Right lobe of liver (tissue), 6 donors: ENCODE measurements around the gene RASGRP2. TPM values are rescaled to one million over a fixed set of nuclear protein-coding genes. Genes with fewer than 3 reads are reported as not detected.

Source experiments
- ATAC-seq, 4 donors: fragments of 200-7000 bp; cut with Tn5 transposase; one replicate each; pipeline ENCODE4 v1.9.1; 2020; ENCODE audit warnings: mild to moderate bottlenecking in 4 of 4, moderate library complexity in 4 of 4
- DNase-seq, 3 donors: peaks; one replicate each; pipeline ENCODE4 v3.0.0-alpha.2; 2020
- H3K27ac ChIP-seq, 3 donors: fragments of 200-600 bp; one replicate each; pipeline ENCODE4 v1.8.0; 2022
- H3K27me3 ChIP-seq, 2 donors: fragments of 200-600 bp; one replicate each; pipeline ENCODE4 v1.8.0; 2022
- H3K36me3 ChIP-seq, 4 donors: fragments of 200-600 bp; sonication (generic) in 1 of 4; one replicate each; pipeline versions ENCODE4 v1.5.1 to v1.8.0; 2017 to 2022; ENCODE audit warnings: control low read depth in 1 of 4
- H3K4me1 ChIP-seq, 4 donors: fragments of 200-600 bp; sonication (generic) in 1 of 4; one replicate each; pipeline versions ENCODE4 v1.5.1 to v1.8.0; 2017 to 2022; ENCODE audit warnings: control low read depth in 1 of 4
- H3K4me3 ChIP-seq, 3 donors: fragments of 200-600 bp; one replicate each; pipeline ENCODE4 v1.8.0; 2022
- H3K9me3 ChIP-seq, 4 donors: fragments of 200-600 bp; sonication (generic) in 1 of 4; one replicate each; pipeline versions ENCODE4 v1.5.1 to v1.8.0; 2017 to 2022; ENCODE audit warnings: control low read depth in 1 of 4
- CTCF ChIP-seq, 4 donors: fragments of 200-600 bp in 3 of 4; fragments of 450-650 bp in 1 of 4; IDR thresholded peaks; one replicate each; pipeline versions ENCODE4 v1.5.1 to v1.8.0; 2016 to 2022; ENCODE audit warnings: antibody characterized with exemption in 4 of 4, mild to moderate bottlenecking in 2 of 4
- POLR2A ChIP-seq: fragments of 450-650 bp; IDR thresholded peaks from one replicate; pipeline ENCODE4 v1.6.1; 2017; ENCODE audit warnings: antibody characterized with exemption, mild to moderate bottlenecking
- WGBS: methylation state at CpG from one replicate; pipeline ENCODE4 v1.1.6; 2018; ENCODE audit warnings: low coverage, low lambda C conversion rate; ENCODE audit not compliant: insufficient coverage; ENCODE audit errors: missing lambda C conversion rate; 5-methylcytosine and 5-hydroxymethylcytosine counted together
- intact Hi-C, 2 donors: fragments of 100-400 bp; cut with DNase I; formaldehyde crosslinking; loops; one replicate each; pipeline versions ENCODE4 v1.11.2 to v1.14.1; 2022
- total RNA-seq, 6 experiments: library from RNA; depleted of rRNA in 2 of 6; stranded (reverse); fragments of >200 nt in 2 of 6; fragmentation: NEBNext Ultra II Directional in 3 of 6; extraction: Animal tissue kit (Norgen Biotek cat#: 25700) in 3 of 6; gene quantifications; one replicate each; pipeline versions ENCODE4 v1.1.0 to v1.2.4, GENCODE V29; 2016 to 2023
- donor health status: DM: no; HTN: yes; CAD: no.
- donor health status: DM: no; HTN: no; CAD: no.
- donor health status: DM: no; HTN: no; CAD: no.
- donor health status: DM: no; HTN: yes; CAD: no.
- donor health status: DM: no; HTN: yes; CAD: no.

The RASGRP2 gene
- total RNA-seq, 6 experiments from 2014 or later = 1.6 to 8.1 (median 3.2) TPM

- WGBS = 49% methylated on average over 8 of the region's 21 CpGs
- DNase-seq (no peak), ATAC-seq (no peak)
- no peaks in the 10 kb centered on the region for H3K9me3 ChIP-seq
- H3K27ac ChIP-seq = no peak overlapping the region
- no peaks in the 10 kb centered on the region for H3K36me3 ChIP-seq
- H3K4me1 ChIP-seq = no peaks in the 10 kb centered on the region
- intact Hi-C loops = no loop called here
- TF ChIP-seq POLR2A = no peak
- TF ChIP-seq CTCF (IDR thresholded peaks at IDR 0.05) = no peak
- peaks cover 4% of the 10 kb centered on the region in 2 donors for H3K27me3 ChIP-seq
- H3K4me3 ChIP-seq = no peak overlapping the region
These were observed 27.3 kb downstream of the RASGRP2 start for GRCh38 chr11:64716473-64717267.

GRCh38 chr11:64715756-64716472 lies 28.0 kb downstream of the RASGRP2 start:
- Histone ChIP-seq H3K4me3 (no peak overlapping the region), H3K4me1 (no peaks in the 10 kb centered on the region), H3K9me3 (no peaks in the 10 kb centered on the region), H3K36me3 (no peaks in the 10 kb centered on the region), H3K27me3 (peaks cover 6 to 7% of the 10 kb centered on the region in 2 donors), H3K27ac (no peak overlapping the region)
- TF ChIP-seq POLR2A (no peak), CTCF (IDR thresholded peaks at IDR 0.05) (no peak)
- 38% methylated on average over 11 of the region's 13 CpGs for WGBS
- ATAC-seq (no peak), DNase-seq (no peak)
- intact Hi-C loops = no loop called here

DNA sequence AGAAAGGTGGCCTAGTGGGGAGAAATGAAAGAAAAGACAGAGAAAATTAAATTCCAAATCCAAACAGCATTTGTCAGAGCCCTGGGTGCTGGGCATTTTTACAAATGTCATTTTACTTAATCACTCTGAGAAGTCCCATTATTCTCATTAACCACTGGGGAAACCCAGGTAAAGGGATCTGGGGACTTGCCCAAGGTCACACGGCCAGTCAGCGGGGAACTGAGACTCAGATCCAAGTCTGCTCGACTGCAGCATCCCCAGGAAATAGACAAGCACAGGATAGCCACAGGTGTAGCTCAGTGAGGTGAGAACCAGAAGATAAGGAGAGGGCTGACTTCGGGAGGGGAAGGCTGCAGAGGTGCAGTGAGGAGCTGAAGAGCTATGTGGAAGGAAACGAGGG lies 28.8 kb downstream of the RASGRP2 start:
- H3K27me3 ChIP-seq = peaks cover 6 to 8% of the 10 kb centered on the region in 2 donors
- WGBS = 28% methylated on average over 5 of the region's 5 CpGs
- DNase-seq (no peak), ATAC-seq (no peak)
- intact Hi-C loops = no loop called here
- no peaks in the 10 kb centered on the region for H3K9me3 ChIP-seq
- no peak for TF ChIP-seq POLR2A
- no peak for TF ChIP-seq CTCF (IDR thresholded peaks at IDR 0.05)
- H3K4me3 ChIP-seq = no peak overlapping the region
- H3K4me1 ChIP-seq = no peaks in the 10 kb centered on the region
- H3K36me3 ChIP-seq = no peaks in the 10 kb centered on the region
- H3K27ac ChIP-seq = no peak overlapping the region

DNA sequence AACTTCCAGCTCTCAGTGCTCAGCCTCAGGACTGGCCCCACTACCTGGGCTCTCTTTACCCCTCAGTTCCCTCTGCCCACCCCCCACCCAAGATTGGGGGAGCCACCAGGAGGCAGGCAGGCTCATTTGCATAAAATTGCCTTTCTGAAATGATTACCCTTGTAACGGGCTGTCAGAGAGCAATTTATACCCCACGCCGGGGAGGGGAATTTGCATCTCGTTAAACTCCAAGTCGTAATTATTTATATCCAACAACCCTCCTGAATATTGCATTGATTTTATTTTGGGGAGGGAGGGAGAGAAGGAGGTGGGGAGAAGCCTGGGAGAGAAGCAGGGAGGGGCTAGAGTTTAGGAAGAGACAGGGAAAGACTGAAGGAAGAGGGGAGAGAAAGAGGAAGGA lies 29.3 kb downstream of the RASGRP2 start:
- no peak for ATAC-seq
- H3K27ac ChIP-seq = no peak overlapping the region
- DNase-seq = no peak
- no peaks in the 10 kb centered on the region for H3K4me1 ChIP-seq
- H3K4me3 ChIP-seq = no peak overlapping the region
- H3K36me3 ChIP-seq = no peaks in the 10 kb centered on the region
- 45% methylated on average over 5 of the region's 5 CpGs for WGBS
- TF ChIP-seq CTCF (IDR thresholded peaks at IDR 0.05) (no peak), POLR2A (no peak)
- intact Hi-C loops = no loop called here
- no peaks in the 10 kb centered on the region for H3K9me3 ChIP-seq
- H3K27me3 ChIP-seq = peaks cover 6 to 8% of the 10 kb centered on the region in 2 donors
